ENCODE measurements around the gene LMNA. TPM values are rescaled to one million over a fixed set of nuclear protein-coding genes. Genes with fewer than 3 reads are reported as not detected.

The LMNA gene
- total and polyA plus RNA-seq, 4 donors, result 60.4 to 160 (median 97.2) TPM

DNA sequence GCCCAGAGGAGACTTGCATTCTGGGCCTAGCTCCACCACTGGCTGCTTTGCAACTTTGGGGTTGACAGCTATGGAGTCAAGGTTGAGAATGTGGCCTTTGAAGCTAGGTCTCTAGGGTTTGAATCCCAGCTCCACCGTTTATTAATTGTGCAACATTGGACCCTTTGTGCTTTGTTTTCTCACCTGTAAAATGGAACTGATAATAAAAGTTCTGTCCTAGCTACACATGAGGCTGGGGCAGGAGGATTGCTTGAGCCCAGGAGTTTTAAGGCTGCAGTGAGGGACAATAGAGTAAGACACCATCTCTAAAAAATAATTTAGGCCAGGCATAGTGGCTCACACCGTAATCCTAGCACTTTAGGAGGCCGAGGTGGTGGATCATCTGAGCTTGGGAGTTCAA, 15.2 kb upstream of the LMNA start:
- no peak overlapping the region for H3K9ac ChIP-seq (ENCODE audit: low read depth in 1 of 2, low read length in 2 of 2)
- WGBS, result 73% methylated on average over 3 of the region's 3 CpGs
- peaks cover 0 to 9% (median 2%) of the 10 kb centered on the region in 4 donors for H3K4me1 ChIP-seq (ENCODE audit: control insufficient read depth in 4 of 4, insufficient read depth in 4 of 4, low read length in 3 of 4)

DNA sequence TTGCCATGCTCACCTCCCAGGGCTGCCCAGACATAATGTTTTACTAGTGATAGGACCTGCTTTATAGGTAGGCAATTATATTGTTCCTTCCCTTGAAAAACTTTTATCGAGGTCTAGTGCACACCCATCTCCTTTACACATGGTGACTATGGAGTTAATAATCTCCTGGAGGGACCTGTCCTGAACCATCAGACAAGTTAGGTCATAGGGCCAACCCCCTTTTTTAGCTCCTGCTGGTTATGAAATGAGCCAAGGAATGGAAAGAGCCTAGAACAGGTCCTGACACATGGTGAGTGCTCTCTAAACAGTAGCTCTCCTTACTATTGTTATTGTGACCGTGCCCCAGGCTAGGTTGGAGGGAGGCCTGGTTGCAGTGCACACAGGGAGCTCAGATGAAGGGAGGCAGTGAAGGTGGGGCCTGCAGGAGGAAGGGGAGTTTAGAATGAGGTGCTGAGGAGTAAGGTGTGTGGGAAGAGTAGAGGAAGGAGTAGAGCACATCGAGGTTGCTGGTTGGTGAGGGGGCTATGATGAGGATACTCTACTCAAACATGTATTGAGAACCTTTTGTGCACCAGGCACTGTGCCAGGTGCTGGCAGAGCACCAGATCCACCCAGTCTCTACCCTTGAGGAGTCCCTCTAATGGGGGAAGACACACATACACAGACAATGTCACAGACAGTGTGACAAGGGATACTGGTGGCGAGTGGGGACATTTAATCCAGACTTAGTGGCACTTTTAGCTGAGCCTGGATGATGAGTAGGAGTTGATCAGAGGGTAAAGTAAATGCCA, 14.1 kb upstream of the LMNA start:
- H3K4me3 ChIP-seq (ENCODE audit: low read depth in 1 of 3, low read length in 3 of 3), result no peak overlapping the region
- H3K27ac ChIP-seq (ENCODE audit: low read depth in 1 of 2, low read length in 2 of 2), result no peak overlapping the region
- H3K27me3 ChIP-seq (ENCODE audit: control insufficient read depth in 4 of 4, insufficient read depth in 4 of 4, low read length in 3 of 4), result no peaks in the 10 kb centered on the region
- no peaks in the 10 kb centered on the region for H3K9me3 ChIP-seq (ENCODE audit: control insufficient read depth in 4 of 4, low read length in 3 of 4)
- WGBS, result 85% methylated on average over 4 of the region's 4 CpGs
- no peak overlapping the region for H3K9ac ChIP-seq (ENCODE audit: low read depth in 1 of 2, low read length in 2 of 2)
- no peaks in the 10 kb centered on the region for H3K36me3 ChIP-seq (ENCODE audit: control insufficient read depth in 4 of 4, insufficient read depth in 3 of 4, low read depth in 1 of 4, low read length in 3 of 4)
- TF ChIP-seq ZBTB33 (IDR thresholded peaks at IDR 0.05) (no peak), MAX (IDR thresholded peaks at IDR 0.05) (no peak), HNF4A (conservative IDR thresholded peaks at IDR 0.05) (no peak), SP1 (IDR thresholded peaks at IDR 0.05) (no peak), EGR1 (IDR thresholded peaks at IDR 0.05; ENCODE audit: low read depth in 2 of 2) (no peak), RAD21 (IDR thresholded peaks at IDR 0.05) (no peak), RXRA (IDR thresholded peaks at IDR 0.05) (no peak), FOXA1 (IDR thresholded peaks at IDR 0.05) (no peak), FOXA2 (IDR thresholded peaks at IDR 0.05) (no peak), JUND (IDR thresholded peaks at IDR 0.05) (no peak), CTCF (IDR thresholded peaks at IDR 0.05; ENCODE audit: low read depth, low read length, missing input control) (no peak), ATF3 (IDR thresholded peaks at IDR 0.05) (no peak), GABPA (IDR thresholded peaks at IDR 0.05 in 1 of 2, conservative IDR thresholded peaks at IDR 0.05 in 1 of 2) (no peak), HNF4G (IDR thresholded peaks at IDR 0.05) (no peak), TAF1 (conservative IDR thresholded peaks at IDR 0.05) (no peak), NR2F2 (IDR thresholded peaks at IDR 0.05) (no peak), YY1 (IDR thresholded peaks at IDR 0.05) (no peak)
- TF ChIP-seq, protein P1, sequence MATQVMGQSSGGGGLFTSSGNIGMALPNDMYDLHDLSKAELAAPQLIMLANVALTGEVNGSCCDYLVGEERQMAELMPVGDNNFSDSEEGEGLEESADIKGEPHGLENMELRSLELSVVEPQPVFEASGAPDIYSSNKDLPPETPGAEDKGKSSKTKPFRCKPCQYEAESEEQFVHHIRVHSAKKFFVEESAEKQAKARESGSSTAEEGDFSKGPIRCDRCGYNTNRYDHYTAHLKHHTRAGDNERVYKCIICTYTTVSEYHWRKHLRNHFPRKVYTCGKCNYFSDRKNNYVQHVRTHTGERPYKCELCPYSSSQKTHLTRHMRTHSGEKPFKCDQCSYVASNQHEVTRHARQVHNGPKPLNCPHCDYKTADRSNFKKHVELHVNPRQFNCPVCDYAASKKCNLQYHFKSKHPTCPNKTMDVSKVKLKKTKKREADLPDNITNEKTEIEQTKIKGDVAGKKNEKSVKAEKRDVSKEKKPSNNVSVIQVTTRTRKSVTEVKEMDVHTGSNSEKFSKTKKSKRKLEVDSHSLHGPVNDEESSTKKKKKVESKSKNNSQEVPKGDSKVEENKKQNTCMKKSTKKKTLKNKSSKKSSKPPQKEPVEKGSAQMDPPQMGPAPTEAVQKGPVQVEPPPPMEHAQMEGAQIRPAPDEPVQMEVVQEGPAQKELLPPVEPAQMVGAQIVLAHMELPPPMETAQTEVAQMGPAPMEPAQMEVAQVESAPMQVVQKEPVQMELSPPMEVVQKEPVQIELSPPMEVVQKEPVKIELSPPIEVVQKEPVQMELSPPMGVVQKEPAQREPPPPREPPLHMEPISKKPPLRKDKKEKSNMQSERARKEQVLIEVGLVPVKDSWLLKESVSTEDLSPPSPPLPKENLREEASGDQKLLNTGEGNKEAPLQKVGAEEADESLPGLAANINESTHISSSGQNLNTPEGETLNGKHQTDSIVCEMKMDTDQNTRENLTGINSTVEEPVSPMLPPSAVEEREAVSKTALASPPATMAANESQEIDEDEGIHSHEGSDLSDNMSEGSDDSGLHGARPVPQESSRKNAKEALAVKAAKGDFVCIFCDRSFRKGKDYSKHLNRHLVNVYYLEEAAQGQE (IDR thresholded peaks at IDR 0.05), result no peak
- DNase-seq (ENCODE audit: low spot score), result no peak
- peaks cover 0 to 12% (median 5%) of the 10 kb centered on the region in 4 donors for H3K4me1 ChIP-seq (ENCODE audit: control insufficient read depth in 4 of 4, insufficient read depth in 4 of 4, low read length in 3 of 4)

More for the DNA sequence above, 15.2 kb upstream of the LMNA start:
- Histone ChIP-seq H3K9me3 (ENCODE audit: control insufficient read depth in 4 of 4, low read length in 3 of 4) (no peaks in the 10 kb centered on the region), H3K4me3 (ENCODE audit: low read depth in 1 of 3, low read length in 3 of 3) (no peak overlapping the region), H3K27ac (ENCODE audit: low read depth in 1 of 2, low read length in 2 of 2) (no peak overlapping the region), H3K36me3 (ENCODE audit: control insufficient read depth in 4 of 4, insufficient read depth in 3 of 4, low read depth in 1 of 4, low read length in 3 of 4) (no peaks in the 10 kb centered on the region), H3K27me3 (ENCODE audit: control insufficient read depth in 4 of 4, insufficient read depth in 4 of 4, low read length in 3 of 4) (no peaks in the 10 kb centered on the region)
- TF ChIP-seq FOXA1 (IDR thresholded peaks at IDR 0.05), result no peak
- no peak for TF ChIP-seq HNF4A (conservative IDR thresholded peaks at IDR 0.05)
- TF ChIP-seq, protein P1 (IDR thresholded peaks at IDR 0.05), result no peak
- TF ChIP-seq EGR1 (IDR thresholded peaks at IDR 0.05; ENCODE audit: low read depth in 2 of 2), result no peak
- DNase-seq (ENCODE audit: low spot score), result no peak

Measured in liver (tissue), 9 donors.